AG04449 (cell line): ENCODE measurements around the gene PBRM1.

ENCODE experiments used
- CTCF ChIA-PET: fragments of 350-600 bp; formaldehyde crosslinking; extraction: SDS; loops from one replicate; lab custom pipeline; 2021; ENCODE audit warnings: antibody characterized with exemption; lab: Yijun Ruan, JAX
- POLR2A ChIA-PET: fragments of 400-600, 350-600 bp; formaldehyde crosslinking; extraction: SDS; loops from one replicate; lab custom pipeline; 2020; ENCODE audit warnings: antibody characterized with exemption, inconsistent platforms; lab: Yijun Ruan, JAX
- DNase-seq: peaks from one replicate; pipeline ENCODE4 v3.0.0-alpha.2; 2010; ENCODE audit warnings: low read depth, low spot score
- H3K4me3 ChIP-seq: 2 replicates; pipeline ENCODE4 v1.5.1; 2011; ENCODE audit warnings: low read depth, mild to moderate bottlenecking, control low read depth, low read length
- CTCF ChIP-seq: IDR thresholded peaks from one replicate; pipeline ENCODE4 v1.5.1; 2011; ENCODE audit warnings: mild to moderate bottlenecking, moderate library complexity, low read length, control low read depth, inconsistent platforms; ENCODE audit not compliant: insufficient read depth; ENCODE audit errors: missing control alignments

The PBRM1 gene

DNA sequence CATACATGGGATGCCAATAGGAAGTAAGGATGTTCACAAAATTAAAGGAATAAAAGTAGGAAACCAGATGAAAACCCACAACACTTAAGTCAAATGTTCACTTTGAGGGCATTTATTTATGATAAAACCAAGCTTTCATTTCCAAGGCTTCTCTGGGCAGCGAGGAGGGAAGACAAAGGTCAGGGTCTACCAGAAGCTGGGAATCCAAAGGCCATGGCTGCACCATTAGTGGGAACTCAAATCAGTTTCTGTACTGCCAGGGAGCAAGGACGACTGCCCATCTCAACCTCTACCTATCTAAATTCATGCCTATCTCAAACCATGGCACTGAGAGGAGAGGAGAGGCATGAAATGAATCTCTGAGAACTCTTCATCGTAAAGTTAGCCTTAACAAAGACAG lies 22.6 kb downstream of the PBRM1 start:
- no peak for TF ChIP-seq CTCF
- H3K4me3 ChIP-seq = no peak overlapping the region
- POLR2A ChIA-PET = no interaction called here
- no peak for DNase-seq
- CTCF ChIA-PET = interaction anchor here (0.6 to 1.3 kb wide), 2 partner anchors 12 to 183 kb away, joined by 3 to 5 read pairs; no protein-coding TSS in a partner anchor

- DNase-seq = no peak
- H3K4me3 ChIP-seq = no peak overlapping the region
- TF ChIP-seq CTCF = no peak
- ChIA-PET POLR2A (no interaction called here), CTCF (interaction anchor here (0.6 kb wide), 1 partner anchor 9 kb away, joined by 3 read pairs; no protein-coding TSS in a partner anchor)
These were observed 25.7 kb downstream of the PBRM1 start for GRCh38 chr3:52660046-52660445.

DNA sequence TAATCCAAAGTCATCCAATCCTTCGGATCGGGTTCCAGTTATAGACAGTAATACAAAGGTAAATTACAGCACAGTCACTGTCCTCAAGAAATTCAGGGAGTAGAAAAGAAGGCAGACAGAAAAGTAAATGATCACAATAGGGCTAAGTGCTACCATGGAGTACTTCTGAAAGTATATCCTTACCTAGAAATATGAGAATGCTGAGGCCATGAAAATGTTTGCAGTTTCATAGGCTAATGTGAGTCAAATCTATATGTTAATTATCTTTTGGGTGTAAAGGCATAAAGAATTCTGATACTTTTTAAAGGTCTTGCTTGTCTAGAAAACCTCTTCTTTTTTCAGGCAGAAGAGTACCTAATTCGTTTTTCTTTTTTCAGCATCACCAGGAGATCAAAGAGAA lies 29.8 kb downstream of the PBRM1 start:
- DNase-seq = no peak
- H3K4me3 ChIP-seq = no peak overlapping the region
- ChIA-PET CTCF (no interaction called here), POLR2A (interaction anchor here (0.7 kb wide), 1 partner anchor 37 kb away, joined by 3 read pairs; no protein-coding TSS in a partner anchor)
- TF ChIP-seq CTCF = no peak

DNA sequence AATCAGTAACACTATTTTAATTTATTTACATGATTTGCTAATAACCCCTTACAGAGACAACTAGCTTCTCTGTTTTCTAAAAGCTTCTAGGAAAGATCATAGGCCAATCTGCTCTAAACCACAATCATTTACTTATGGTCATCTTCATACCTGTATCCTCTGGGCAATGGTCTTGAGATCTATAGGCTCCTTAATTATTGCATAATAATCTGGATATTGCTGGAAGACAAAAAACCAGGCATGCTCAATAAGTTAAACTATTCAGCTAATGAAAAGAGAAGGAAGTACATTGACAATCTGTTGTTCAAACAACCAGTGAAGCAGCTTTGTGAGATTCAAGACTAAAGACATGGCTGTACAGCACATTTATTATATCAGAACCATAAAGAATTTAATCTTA lies 34.1 kb downstream of the PBRM1 start:
- H3K4me3 ChIP-seq = no peak overlapping the region
- ChIA-PET CTCF (interaction anchor here (0.9 to 1.6 kb wide), 2 partner anchors 12 to 30 kb away, joined by 3 to 5 read pairs; no protein-coding TSS in a partner anchor), POLR2A (interaction anchor here (1.7 kb wide), 1 partner anchor 19 kb away, joined by 6 read pairs; no protein-coding TSS in a partner anchor)
- no peak for TF ChIP-seq CTCF
- DNase-seq = no peak

- ChIA-PET CTCF (interaction anchor here (0.8 to 1.6 kb wide), 2 partner anchors 9 to 13 kb away, joined by 3 to 5 read pairs; no protein-coding TSS in a partner anchor), POLR2A (interaction anchor here (1.7 kb wide), 1 partner anchor 20 kb away, joined by 6 read pairs; no protein-coding TSS in a partner anchor)
- no peak for TF ChIP-seq CTCF
- DNase-seq = no peak
- no peak overlapping the region for H3K4me3 ChIP-seq
These were observed 35.3 kb downstream of the PBRM1 start for GRCh38 chr3:52650439-52650838.

DNA sequence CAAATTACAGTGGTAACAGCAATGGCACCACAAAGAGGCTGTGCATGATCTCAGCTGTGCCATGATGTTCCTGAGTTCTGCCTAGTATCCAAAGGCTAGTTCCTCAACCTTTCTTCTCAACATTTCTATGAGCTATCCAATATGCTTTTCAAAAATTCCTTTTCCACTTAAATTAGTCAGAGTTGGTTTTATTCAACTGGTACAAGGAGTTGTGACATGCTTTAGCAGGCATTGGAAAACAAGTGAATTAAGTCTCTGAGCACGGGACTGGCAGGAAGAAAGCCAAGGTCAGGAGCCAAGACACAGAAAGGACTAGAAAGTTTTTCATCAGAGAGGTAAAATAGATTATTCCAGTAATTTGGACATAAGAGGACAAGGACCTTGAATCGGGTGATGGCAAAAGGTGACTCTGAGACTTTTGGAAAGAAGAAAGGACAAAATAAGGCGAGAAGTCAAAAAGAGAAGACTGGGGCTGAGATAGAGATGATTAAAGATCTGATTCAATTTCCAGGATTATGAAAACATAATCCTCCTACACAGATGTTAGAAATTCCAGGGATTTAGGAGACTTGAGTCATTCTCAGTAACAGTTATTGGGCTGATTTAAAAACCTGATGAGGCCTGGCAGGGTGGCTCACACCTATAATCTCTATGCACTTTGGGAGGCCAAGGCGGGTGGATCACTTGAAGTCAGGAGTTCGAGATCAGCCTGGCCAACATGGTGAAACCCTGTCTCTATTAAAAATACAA lies 36.1 kb downstream of the PBRM1 start:
- ChIA-PET POLR2A (no interaction called here), CTCF (no interaction called here)
- H3K4me3 ChIP-seq = no peak overlapping the region
- no peak for DNase-seq
- no peak for TF ChIP-seq CTCF
